HepG2 (cell line): Measurements from ENCODE around the gene DPH3. TPM values are rescaled to one million over a fixed set of nuclear protein-coding genes. Genes with fewer than 3 reads are reported as not detected.

Experiments
- ATAC-seq: fragments of 200-7000 bp; cut with Tn5 transposase; 3 replicates; pipeline ENCODE4 v1.9.1; 2020; ENCODE audit warnings: mild to moderate bottlenecking, moderate library complexity
- BruUV-seq: library from RNA; stranded (reverse); fragments of 400-500 nt; replicated peaks from 2 replicates; lab custom pipeline; 2021; lab: Mats Ljungman, UMichigan
- CTCF ChIA-PET: fragments of 300-600 bp; formaldehyde crosslinking; extraction: SDS; loops from one replicate; lab custom pipeline; 2021; ENCODE audit warnings: low total read pairs, inconsistent platforms, low intra/inter-chr PET ratio; lab: Yijun Ruan, JAX
- POLR2A ChIA-PET: fragments of 350-600 bp; sonication (Branson Sonifier 250); formaldehyde crosslinking; loops from one replicate; lab custom pipeline; 2020; ENCODE audit warnings: antibody characterized with exemption, inconsistent platforms; lab: Yijun Ruan, JAX
- DNase-seq: peaks from one replicate; pipeline ENCODE4 v3.0.0-alpha.2; 2015; ENCODE audit warnings: low spot score
- FAIRE-seq: peaks from 3 replicates; lab custom pipeline; 2011; peaks lifted over from hg19 to GRCh38; lab: Jason Lieb, UNC
- H2AFZ ChIP-seq: one replicate; pipeline ENCODE4 v1.6.1; 2011; ENCODE audit warnings: low read length, inconsistent platforms
- H3K27ac ChIP-seq: fragments of 300-600 bp; 3 replicates; pipeline ENCODE4 v1.8.0; 2011; ENCODE audit warnings: mixed run types, mild to moderate bottlenecking, mixed read lengths, low read length, inconsistent platforms; ENCODE audit not compliant: insufficient read depth; ENCODE audit errors: extremely low read length
- H3K27me3 ChIP-seq, 2 experiments: fragments of 200-600 bp in 1 of 2; 2 replicates in 1 of 2; 3 replicates in 1 of 2; pipeline versions ENCODE4 v1.6.0 to v1.8.0; 2011; ENCODE audit warnings: low read length in 2 of 2, mild to moderate bottlenecking in 2 of 2, moderate library complexity in 2 of 2, inconsistent platforms in 1 of 2; ENCODE audit not compliant: insufficient read depth in 2 of 2, control insufficient read depth in 1 of 2
- H3K36me3 ChIP-seq, 2 experiments: fragments of 200-600 bp in 1 of 2; replicated peaks in 1 of 2; 2 replicates in 1 of 2; 3 replicates in 1 of 2; pipeline versions ENCODE4 v1.5.1 to v1.8.0; 2011; ENCODE audit warnings: low read length in 2 of 2, inconsistent platforms in 1 of 2; ENCODE audit not compliant: insufficient read depth in 2 of 2, control insufficient read depth in 1 of 2
- H3K4me1 ChIP-seq: 2 replicates; pipeline ENCODE4 v1.5.1; 2012; ENCODE audit warnings: low read length, inconsistent platforms; ENCODE audit not compliant: insufficient read depth
- H3K4me2 ChIP-seq: 2 replicates; pipeline ENCODE4 v1.6.0; 2011; ENCODE audit warnings: low read depth, low read length, inconsistent platforms
- H3K4me3 ChIP-seq, 3 experiments: fragments of 200-600 bp in 1 of 3; sonication (generic), shearing (Covaris generic) in 1 of 3; replicated peaks in 1 of 3; 2 replicates each; pipeline ENCODE4 v1.5.1; 2011 to 2016; ENCODE audit warnings: low read length in 3 of 3, inconsistent platforms in 2 of 3, low read depth in 2 of 3, mild to moderate bottlenecking in 2 of 3, control low read depth in 1 of 3, mixed read lengths in 1 of 3; ENCODE audit not compliant: insufficient read depth in 1 of 3
- H3K79me2 ChIP-seq: one replicate; pipeline ENCODE4 v1.6.1; 2011; ENCODE audit warnings: low read length, inconsistent platforms; ENCODE audit not compliant: insufficient read depth
- H3K9ac ChIP-seq: 2 replicates; pipeline ENCODE4 v1.6.0; 2011; ENCODE audit warnings: mild to moderate bottlenecking, low read depth, low read length, inconsistent platforms; ENCODE audit not compliant: insufficient read depth
- H3K9me3 ChIP-seq: 2 replicates; pipeline ENCODE4 v1.5.1; 2012; ENCODE audit warnings: mild to moderate bottlenecking, low read length
- H4K20me1 ChIP-seq: 2 replicates; pipeline ENCODE4 v1.6.0; 2011; ENCODE audit warnings: inconsistent platforms, mild to moderate bottlenecking, low read length, moderate library complexity; ENCODE audit not compliant: insufficient read depth
- ARID2 ChIP-seq: sonication (generic); formaldehyde crosslinking; IDR thresholded peaks from 2 replicates; pipeline ENCODE4 v1.8.1; 2022; ENCODE audit warnings: mild to moderate bottlenecking, missing genetic modification reagents, borderline replicate concordance
- MZF1 ChIP-seq: sonication (generic); formaldehyde crosslinking; IDR thresholded peaks from 2 replicates; pipeline ENCODE4 v1.8.1; 2023; ENCODE audit warnings: mild to moderate bottlenecking, missing genetic modification reagents, borderline replicate concordance
- ZBTB25 ChIP-seq: IDR thresholded peaks from 2 replicates; pipeline ENCODE4 v1.6.1; 2018; ENCODE audit warnings: missing genetic modification reagents
- WGBS: methylation state at CpG from one replicate; pipeline ENCODE4 v1.1.6; 2017; ENCODE audit warnings: low lambda C conversion rate; 5-methylcytosine and 5-hydroxymethylcytosine counted together
- in situ Hi-C: cut with HindIII; loops from 2 replicates; pipeline ENCODE4 v1.10.0; 2017; ENCODE audit warnings: low pct_unique_long_range_greater_than_20kb; ENCODE audit not compliant: extremely low pct_ligation_motif_present
- intact Hi-C: fragments of 100-400 bp; cut with micrococcal nuclease; formaldehyde crosslinking; loops from one replicate; pipeline ENCODE4 v1.10.0; 2022; ENCODE audit not compliant: unreplicated experiment
- polyA plus RNA-seq, 8 experiments: library from polyadenylated mRNA; depleted of rRNA in 3 of 8; stranded (reverse) in 7 of 8; unstranded in 1 of 8; fragments of >200 nt; fragmentation: Illumina TruSeq in 4 of 8; extraction: Trizol in 4 of 8; gene quantifications; 2 replicates each; pipeline versions ENCODE4 v1.2.1 to v1.2.3, GENCODE V29; 2011 to 2016; ENCODE audit warnings: low read depth in 4 of 8, missing spikeins in 1 of 8, mixed read lengths in 1 of 8; ENCODE audit not compliant: insufficient read depth in 1 of 8
- total RNA-seq, 5 experiments: library from RNA; depleted of rRNA; stranded (reverse); fragments of >200 nt; fragmentation: Illumina TruSeq; extraction: Trizol; gene quantifications; 2 replicates each; pipeline ENCODE4 v1.2.3, GENCODE V29; 2016; ENCODE audit warnings: low read depth in 1 of 5
- TF ChIP-seq, protein P1 (sequence below): sonication (generic); formaldehyde crosslinking; IDR thresholded peaks from 2 replicates; pipeline ENCODE4 v1.4.0; 2020; ENCODE audit warnings: missing genetic modification reagents
- TF ChIP-seq, protein P2 (sequence below): sonication (generic); formaldehyde crosslinking; IDR thresholded peaks from 2 replicates; pipeline ENCODE4 v1.4.0; 2020; ENCODE audit warnings: missing genetic modification reagents

The DPH3 gene
- total and polyA plus RNA-seq, 2 of the 13 experiments (the other 11 are each of a cell fraction or from before 2014, with no cell fraction given) = 18.3 to 21.6 TPM

DNA sequence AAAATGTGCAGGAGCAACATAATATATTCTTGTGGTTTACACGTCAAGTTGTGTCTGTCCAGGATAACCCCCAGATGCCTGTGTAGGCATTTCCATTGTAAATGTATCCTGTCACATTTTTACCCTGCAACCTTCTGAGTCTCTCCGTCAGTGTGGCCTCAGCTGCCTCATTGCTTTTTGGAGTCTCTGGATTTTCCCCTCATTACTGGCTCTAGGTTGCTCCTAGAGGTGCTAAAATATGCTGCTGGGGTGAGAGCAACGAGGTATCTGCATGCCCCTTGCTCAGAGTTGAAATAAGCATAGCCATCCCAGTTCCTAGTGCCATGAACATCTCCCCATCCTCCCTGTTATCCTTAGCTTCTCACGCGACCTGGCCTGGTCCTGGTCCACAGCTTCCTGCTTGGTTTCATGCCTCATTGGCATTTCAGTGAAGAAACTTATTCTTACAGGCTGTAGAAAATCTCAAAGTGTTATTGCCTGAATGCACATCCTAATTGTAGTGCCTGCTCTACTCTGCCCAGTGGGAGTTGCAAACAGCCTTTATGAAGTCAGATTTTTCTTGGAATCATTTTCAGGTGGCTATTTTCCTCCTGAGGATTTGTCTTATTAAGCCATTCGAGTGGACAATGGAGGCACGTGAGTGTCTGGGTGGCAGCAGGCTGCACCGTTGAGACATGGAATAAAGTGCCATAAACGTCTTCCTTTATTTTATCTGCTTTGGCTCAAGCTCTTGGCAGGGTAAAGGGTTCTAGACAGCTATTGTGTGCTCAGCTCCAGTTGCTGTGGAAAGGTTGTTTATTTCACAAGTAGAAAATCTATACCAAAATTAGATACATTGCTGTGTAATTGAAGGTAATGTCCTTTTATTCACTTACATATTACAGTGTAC is 33.5 kb upstream of the DPH3 start:
- Histone ChIP-seq H3K9me3 (peaks cover 6% of the 10 kb centered on the region; the same call in 1 of the 2 replicates), H4K20me1 (no peaks in the 10 kb centered on the region), H3K9ac (no peak overlapping the region), H3K27ac (no peak overlapping the region), H3K4me2 (no peak overlapping the region), H2AFZ (no peak overlapping the region), H3K27me3 (no peaks in the 10 kb centered on the region), H3K79me2 (no peaks in the 10 kb centered on the region), H3K36me3 (peaks cover 8 to 65% of the 10 kb centered on the region in 2 experiments), H3K4me1 (no peaks in the 10 kb centered on the region), H3K4me3 (no peak overlapping the region)
- in situ Hi-C loops = loop anchor here (10.0 kb wide), 1 partner anchor 217 kb away; the partner anchor contains the start of gene RFTN1
- 94% methylated on average over 9 of the region's 9 CpGs for WGBS
- TF ChIP-seq ARID2 (CRISPR knock-in tag) = no peak
- TF ChIP-seq ZBTB25 (CRISPR knock-in tag) = no peak
- TF ChIP-seq, protein P1, sequence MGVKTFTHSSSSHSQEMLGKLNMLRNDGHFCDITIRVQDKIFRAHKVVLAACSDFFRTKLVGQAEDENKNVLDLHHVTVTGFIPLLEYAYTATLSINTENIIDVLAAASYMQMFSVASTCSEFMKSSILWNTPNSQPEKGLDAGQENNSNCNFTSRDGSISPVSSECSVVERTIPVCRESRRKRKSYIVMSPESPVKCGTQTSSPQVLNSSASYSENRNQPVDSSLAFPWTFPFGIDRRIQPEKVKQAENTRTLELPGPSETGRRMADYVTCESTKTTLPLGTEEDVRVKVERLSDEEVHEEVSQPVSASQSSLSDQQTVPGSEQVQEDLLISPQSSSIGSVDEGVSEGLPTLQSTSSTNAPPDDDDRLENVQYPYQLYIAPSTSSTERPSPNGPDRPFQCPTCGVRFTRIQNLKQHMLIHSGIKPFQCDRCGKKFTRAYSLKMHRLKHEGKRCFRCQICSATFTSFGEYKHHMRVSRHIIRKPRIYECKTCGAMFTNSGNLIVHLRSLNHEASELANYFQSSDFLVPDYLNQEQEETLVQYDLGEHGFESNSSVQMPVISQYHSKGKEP (CRISPR knock-in tag) = no peak
- TF ChIP-seq, protein P2, sequence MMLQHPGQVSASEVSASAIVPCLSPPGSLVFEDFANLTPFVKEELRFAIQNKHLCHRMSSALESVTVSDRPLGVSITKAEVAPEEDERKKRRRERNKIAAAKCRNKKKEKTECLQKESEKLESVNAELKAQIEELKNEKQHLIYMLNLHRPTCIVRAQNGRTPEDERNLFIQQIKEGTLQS (CRISPR knock-in tag) = no peak
- TF ChIP-seq MZF1 (CRISPR knock-in tag) = no peak
- DNase-seq (no peak), FAIRE-seq (no peak), ATAC-seq (no peak)
- no TSS peak for BruUV-seq
- CTCF ChIA-PET = no interaction called here
- POLR2A ChIA-PET = no interaction called here
- intact Hi-C loops = no loop called here
